Esophagus muscularis mucosa (tissue), 3 donors: Measurements from ENCODE around the gene STKLD1.

Source experiments
- POLR2A ChIP-seq: fragments of 450-650 bp; IDR thresholded peaks from one replicate; pipeline ENCODE4 v1.6.1; 2017; ENCODE audit warnings: antibody characterized with exemption, moderate library complexity, mild to moderate bottlenecking, low read depth
- TF ChIP-seq, protein P1 (sequence below), 3 experiments: fragments of 200-600 bp in 2 of 3; fragments of 450-650 bp in 1 of 3; sonication (generic) in 2 of 3; IDR thresholded peaks; one replicate each; pipeline ENCODE4 v1.5.1; 2017 to 2019; ENCODE audit warnings: antibody characterized with exemption in 3 of 3, mild to moderate bottlenecking in 2 of 3, moderate library complexity in 1 of 3

DNA sequence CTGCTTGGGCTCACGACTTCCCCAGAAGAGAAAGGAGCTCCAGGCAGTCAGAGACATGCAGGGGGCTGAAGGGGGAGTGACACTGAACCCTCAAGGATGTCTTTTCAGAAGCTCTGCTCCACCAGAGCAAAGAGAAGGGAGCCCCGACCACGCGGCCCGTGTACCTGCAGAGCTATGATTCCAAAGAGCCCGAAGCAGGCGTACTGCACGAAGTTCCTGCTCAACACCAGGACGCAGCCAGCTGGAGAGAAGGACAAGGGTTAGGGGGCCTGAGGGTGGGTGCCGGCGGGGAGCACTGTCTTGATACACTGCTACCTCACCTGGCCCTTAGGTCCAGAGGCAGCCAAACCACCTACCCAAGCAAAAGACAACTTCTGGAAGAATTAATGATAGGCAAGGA lies 9.7 kb upstream of the STKLD1 start:
- no peak for TF ChIP-seq POLR2A
- TF ChIP-seq, protein P1, sequence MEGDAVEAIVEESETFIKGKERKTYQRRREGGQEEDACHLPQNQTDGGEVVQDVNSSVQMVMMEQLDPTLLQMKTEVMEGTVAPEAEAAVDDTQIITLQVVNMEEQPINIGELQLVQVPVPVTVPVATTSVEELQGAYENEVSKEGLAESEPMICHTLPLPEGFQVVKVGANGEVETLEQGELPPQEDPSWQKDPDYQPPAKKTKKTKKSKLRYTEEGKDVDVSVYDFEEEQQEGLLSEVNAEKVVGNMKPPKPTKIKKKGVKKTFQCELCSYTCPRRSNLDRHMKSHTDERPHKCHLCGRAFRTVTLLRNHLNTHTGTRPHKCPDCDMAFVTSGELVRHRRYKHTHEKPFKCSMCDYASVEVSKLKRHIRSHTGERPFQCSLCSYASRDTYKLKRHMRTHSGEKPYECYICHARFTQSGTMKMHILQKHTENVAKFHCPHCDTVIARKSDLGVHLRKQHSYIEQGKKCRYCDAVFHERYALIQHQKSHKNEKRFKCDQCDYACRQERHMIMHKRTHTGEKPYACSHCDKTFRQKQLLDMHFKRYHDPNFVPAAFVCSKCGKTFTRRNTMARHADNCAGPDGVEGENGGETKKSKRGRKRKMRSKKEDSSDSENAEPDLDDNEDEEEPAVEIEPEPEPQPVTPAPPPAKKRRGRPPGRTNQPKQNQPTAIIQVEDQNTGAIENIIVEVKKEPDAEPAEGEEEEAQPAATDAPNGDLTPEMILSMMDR (IDR thresholded peaks at IDR 0.05) = no peak
